ENCODE data around the gene MAS1.

DNA sequence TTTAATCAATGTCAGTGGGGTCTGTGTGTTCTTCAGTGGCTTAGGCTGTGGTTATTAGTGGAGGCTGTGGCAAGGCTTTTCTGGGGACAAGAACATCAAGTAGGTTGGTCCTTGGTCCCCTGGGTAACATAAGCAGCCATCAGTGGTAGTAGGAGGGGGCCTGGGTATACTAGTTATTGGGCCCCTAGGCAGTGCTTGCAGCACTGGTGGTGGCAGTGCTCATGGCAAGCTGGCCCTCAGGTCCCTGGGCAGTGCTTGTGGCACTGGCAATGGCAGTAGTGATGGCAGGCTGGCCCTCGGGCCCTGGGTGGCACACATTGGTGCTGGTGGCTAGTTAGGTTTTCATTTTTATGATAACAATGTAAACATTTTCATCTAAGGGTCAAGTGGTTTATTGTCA, 32.5 kb upstream of the MAS1 start:
- TF ChIP-seq, protein P1, sequence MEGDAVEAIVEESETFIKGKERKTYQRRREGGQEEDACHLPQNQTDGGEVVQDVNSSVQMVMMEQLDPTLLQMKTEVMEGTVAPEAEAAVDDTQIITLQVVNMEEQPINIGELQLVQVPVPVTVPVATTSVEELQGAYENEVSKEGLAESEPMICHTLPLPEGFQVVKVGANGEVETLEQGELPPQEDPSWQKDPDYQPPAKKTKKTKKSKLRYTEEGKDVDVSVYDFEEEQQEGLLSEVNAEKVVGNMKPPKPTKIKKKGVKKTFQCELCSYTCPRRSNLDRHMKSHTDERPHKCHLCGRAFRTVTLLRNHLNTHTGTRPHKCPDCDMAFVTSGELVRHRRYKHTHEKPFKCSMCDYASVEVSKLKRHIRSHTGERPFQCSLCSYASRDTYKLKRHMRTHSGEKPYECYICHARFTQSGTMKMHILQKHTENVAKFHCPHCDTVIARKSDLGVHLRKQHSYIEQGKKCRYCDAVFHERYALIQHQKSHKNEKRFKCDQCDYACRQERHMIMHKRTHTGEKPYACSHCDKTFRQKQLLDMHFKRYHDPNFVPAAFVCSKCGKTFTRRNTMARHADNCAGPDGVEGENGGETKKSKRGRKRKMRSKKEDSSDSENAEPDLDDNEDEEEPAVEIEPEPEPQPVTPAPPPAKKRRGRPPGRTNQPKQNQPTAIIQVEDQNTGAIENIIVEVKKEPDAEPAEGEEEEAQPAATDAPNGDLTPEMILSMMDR (conservative IDR thresholded peaks at IDR 0.05; ENCODE audit: low read length): no peak
- TF ChIP-seq EZH2phosphoT487 (IDR thresholded peaks at IDR 0.05; ENCODE audit: borderline replicate concordance): no peak

Data from Loucy (cell line).